Glomerular visceral epithelial cell (primary cell): ENCODE measurements around the gene TAL2.

Experiments used
- DNase-seq: peaks from one replicate; pipeline ENCODE4 v3.0.0-alpha.2; 2016; ENCODE audit errors: extremely low spot score

TAL2 gene

DNA sequence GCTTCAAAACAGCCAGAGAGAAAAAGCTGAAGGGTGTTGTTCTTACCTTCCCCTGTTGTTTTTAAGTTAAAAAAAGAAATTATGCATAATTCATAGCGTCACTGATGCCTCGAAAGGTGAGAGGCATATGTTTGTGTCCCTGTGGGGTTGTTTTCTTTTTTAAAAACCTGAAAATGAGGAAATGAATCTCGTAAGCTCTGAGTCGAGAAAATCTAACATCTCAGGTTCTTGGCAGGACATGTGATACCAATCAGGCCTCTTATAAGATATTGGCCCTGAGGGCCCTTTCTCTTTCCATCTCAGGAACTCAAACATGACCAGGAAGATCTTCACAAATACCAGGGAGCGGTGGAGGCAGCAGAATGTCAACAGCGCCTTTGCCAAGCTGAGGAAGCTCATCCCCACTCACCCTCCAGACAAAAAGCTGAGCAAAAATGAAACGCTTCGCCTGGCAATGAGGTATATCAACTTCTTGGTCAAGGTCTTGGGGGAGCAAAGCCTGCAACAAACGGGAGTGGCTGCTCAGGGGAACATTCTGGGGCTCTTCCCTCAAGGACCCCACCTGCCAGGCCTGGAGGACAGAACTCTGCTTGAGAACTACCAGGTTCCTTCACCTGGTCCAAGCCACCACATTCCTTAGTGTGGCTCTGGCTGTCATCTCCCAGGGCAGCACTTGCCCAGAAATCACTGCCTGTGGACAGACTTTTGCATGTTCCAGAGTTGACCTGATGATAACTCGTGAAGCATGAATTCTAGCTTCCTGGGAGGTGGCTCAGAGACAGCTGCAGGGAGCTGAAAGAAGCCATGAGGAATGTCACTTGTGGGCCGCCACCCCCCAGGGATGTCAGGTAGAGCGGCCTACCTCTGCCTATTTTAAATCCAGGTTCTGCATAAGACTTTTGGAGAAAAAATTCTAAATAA is at the start of gene TAL2:
TAL2 (plus strand) TSS at position 274 of the 921 bp plus-strand sequence; CDS start at position 314, 40 bp downstream.
- no peak for DNase-seq

DNA sequence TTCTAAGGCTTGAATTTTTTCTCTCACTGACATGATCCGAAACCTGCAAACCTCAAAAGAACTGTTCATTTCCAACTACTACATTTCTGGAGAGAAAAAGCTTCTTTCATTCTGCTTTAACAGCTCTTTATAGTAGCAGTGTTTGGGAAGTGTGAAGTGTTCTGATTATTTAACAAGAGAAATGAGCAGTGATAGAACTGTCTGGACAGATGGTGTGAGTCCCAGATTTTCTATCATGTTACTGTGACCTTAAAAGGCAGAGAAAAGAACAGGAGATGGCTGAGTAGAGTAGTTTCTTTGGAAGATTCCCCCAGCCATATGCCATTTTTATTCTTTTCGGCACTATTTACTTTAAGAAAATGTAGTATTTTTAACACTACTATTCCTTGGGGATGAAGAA is 41.3 kb upstream of the TAL2 start:
- no peak for DNase-seq

DNA sequence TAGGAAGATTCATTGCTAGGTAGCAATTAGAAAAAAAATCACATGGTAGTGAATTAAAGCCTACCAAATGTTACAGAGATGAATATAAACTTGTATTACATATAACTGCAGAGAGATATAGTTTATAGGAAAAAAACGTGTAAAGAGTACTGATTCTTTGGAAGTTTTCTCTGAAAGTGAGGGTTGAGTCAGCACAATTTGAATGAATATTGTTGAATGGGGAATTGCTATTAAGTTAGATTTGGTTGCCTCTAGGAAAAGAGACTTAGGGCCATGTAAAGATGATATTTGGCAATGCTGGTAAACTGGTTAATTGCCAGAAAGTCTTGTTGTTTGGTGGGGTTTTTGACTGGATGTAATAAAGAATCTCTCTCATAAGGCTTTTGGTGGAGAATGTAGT is 37.2 kb upstream of the TAL2 start:
- DNase-seq = no peak

DNA sequence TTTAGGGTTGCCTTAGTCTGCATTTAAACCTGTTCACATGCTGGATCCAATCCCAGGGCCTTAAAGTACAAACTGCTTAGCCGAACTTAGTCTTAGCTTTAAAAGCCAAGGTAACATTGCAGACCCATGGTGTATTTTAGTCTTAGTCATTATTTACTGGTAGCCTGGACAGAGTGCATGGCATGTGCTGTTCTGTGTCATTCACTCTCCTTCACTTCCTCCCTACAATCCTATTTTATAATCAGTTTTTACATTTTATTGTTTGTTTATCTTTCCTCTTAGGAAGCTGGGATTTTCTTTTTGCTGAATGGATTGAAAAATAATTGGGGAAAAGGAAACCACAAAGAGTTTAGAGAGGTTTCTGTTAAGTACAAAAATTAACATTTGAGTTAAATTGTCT is 29.4 kb upstream of the TAL2 start:
- DNase-seq = no peak

DNA sequence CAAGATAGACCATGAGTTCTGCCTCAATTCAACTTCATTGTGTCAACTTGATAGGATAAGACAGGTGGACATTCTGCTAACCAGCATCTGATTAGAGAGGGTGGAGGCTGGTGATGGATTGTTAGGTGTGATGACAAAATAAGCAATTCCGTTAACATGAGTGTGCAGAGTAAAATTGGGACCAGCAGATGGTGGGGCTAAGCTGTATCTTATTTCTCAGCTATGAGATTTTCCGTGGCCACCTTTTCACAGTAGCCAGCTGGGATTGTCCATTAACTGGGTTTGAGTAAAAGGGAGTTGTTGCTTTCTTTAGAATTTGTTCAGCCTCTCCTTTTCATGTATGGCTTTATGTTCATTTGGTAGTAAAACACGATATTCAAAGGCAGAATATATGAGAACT is 28.8 kb upstream of the TAL2 start:
- DNase-seq = no peak

DNA sequence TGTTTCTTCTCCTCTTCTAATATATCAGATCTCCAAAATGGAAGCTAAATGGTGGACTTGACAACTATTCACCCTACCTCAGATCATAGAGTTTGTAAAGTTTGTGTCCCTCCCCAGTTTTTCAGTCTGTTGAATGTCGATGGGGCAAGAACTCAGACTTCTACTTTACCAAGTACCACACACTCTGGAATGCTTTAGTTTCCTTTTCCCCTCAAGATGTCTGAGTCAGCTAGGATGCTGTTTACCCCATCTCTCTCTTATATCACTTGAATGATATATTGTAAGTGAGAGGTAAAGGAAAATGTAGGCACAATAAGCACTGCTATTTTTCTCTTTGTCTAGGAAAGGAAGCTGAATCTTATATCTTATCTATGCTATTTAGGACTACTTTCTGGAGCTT is 25.9 kb upstream of the TAL2 start:
- no peak for DNase-seq

DNA sequence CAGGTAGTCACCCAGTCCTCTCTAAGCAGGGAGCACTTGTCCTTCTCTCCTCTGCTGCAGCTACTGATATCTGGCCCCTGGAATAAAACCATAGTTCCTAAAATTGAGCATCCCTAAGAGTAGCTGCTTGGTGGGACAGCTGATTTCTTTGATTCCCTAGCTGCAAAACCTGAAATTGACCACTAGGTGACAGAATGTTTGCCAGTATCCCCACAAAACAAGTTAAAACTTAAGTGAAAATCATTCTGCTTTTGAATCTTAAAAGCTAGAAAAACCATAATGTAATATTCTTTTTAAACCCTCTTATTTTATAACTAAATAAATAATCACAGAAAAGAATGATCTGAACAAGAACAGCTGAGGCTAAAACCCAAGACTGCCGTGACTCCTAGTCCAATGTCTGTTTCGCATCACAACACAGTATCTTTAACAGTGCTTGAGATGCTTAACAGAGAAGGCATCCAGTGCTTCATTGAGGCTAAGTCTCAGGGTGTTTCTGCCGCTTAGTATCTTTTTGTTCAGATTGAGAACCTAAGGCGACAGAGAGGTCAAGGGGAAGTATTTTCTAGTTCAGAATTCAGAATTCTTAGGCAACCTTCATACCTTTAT is 24.4 kb upstream of the TAL2 start:
- no peak for DNase-seq

DNA sequence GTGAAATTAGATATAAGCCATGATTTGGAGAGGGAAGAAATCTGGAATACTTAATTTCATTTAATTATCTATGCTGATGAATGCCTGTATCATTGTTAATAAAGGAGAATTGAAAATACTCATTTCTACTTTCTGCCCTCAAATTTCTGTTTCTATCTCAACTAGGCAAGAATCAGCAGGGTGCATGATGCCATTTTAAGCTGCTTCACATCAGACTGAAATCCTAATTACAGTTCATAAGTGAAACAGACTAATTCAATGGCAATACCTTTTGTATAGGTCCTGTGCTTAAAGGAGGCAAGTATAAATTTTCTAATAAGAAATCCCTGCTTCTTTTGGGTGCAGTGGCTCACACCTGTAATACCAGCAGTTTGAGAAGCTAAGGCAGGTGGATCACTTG is 22.3 kb upstream of the TAL2 start:
- no peak for DNase-seq

DNA sequence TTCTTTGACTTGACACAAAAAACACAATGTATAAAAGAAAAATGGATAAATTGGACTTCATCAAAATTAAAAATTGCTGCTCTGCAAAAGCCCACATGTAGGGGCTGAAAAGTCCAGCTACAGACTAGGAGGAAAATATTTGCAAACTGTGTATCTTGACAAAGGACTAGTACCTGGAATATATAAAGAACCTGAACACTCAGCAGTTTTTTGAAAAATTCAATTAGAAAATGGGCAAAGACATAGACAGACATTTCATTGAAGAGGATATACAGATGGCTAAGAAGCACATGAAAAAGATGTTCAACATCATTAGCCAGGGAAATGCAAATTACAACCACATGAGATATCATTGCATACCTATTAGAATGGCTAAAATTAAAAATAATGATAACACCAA is 18.5 kb upstream of the TAL2 start:
- no peak for DNase-seq

DNA sequence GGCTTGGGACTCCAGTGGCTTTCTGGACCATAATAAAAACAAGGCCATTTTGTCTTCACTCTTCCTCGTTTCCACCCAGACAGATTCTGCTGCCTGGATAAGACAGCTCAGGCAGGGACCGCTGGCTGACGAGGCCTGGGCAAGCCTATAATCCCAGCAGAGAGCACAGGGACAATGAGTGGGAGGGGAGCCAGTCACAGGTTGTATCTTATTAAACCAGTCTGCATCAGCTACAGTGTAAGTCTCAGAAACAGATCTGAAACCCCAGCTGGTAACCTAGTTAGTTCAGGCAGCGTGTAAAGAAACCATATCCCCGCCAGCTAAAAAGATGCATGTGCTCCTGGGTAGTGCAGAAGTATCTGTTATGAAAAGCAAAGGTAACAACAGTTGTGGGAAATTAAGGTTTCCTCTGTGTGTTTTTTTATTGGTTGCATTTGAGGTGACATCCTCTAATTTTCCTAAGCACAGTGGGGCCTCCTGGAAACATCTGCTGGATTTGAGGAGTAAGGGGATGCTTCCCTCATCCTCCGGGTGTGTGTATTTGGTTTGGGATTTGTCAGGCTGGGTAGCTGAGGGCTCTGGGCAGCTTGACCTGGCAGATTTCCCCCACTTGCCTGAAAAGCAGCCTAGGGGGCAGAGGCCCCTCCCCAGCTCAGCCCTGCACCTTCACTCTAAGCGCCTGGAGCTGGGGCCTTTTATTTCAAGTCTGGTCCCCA is 15.2 kb upstream of the TAL2 start:
- no peak for DNase-seq

DNA sequence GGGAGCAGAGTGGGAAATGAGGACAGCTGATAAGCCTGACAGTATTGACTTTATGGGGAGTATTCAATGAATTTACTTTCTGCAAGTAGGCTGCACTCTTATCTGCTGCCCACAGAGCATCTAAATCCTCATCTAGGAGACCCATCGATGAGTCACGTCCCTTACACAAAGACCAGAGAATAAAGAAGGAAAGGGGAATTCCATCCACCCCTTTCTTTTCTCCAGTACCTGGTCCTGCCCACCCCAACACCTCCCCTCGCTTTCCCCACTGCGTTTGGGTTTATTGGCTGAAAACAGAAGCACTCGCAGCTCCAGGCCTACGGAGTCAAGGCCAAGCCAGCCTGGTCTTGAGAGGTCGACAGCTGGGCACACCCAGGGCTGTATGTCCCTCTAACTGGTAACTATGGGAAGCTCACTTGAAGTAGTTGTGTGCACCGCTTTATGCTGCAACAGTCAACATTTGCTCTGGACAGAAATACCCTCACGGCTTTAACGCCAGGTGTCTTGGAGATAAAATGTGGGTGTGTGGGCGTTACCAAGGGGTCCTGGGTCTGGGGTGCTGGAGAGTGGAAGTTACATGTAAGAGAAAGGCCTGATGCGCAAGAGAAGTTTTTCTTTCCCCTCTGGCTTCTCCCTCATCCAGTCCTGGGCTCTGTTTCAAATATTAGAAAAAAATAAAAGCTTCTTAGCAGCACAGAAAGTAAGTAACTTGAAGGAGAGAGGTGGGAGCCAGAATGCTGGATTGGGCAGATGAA is 14.5 kb upstream of the TAL2 start:
- DNase-seq = no peak

DNA sequence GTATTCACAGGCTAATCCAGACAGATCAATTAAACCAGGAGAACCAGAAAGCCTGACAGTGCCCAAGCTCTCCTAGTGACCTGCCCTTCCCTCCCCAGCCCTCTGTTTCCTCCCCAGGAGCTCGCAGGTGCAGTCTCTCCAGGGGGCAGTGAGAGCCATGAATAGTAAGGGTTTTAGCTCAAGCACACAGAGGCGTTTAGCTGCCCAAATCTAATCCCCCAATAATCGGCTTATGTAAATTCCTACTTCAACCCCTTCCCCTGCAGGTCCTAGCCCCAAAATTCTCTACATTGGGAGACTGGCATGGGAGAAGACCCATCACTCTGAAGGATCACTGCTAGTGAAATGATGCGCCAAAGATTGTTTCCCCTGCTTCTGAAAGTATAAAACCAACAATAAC is 10.5 kb upstream of the TAL2 start:
- DNase-seq = no peak

DNA sequence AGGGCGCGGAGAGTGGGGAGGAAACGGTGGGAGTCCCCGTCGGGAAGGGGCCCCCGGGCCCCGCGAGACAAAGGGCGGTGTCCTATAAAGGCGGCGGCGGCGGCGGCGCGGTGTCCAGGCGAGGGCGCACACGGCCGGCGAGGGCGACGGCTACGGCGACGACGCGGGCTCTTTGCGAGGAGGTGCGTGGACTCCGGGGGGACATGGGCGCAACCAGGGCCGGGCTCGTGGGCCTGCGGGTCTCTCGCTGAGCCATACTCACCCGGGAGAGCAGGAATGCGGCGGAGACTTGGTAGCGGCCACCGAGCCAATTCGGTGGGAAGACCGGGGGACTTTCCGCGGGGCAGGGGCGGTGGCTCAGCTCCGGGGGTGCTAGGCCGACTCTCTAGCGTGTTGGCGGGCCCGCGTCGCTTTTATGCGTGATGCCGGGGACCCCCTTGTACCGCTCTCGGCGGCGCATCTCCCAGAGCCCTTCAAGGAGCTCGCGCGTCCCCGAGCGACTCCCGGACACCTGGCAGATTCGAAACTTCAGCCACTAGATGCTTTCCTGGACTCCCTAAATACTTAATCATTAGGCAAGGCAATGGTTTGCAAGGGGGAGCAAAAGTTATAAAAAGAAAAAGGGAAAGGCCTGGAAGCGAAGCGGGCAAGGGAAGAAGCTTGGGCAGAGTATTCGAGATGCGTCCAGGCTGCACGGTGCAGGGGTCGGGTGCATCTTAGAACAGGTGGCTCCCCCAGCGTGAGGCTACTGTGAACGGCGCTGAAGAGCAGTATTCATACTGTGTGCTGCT is 5.9 kb upstream of the TAL2 start:
- DNase-seq = peak; percentile 16

DNA sequence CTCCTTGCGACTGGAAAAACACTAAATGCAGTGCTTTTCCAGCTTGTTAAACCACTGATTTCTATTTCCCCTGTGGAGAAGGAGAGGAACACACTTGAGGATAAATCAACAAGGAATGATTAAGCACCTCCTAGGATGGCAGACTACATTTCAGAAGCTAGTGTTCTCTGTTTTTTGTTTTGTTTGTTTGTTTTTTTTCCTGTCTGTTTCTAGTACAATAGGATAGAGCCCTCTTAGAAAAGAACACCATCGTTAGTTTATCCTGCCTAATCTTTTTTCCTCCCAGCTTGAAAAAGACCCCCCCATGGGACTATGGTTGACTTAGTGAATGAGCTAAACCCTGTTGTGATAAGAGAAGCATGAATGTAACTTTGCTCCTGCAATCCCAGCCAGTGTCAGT is 3.9 kb upstream of the TAL2 start:
- no peak for DNase-seq

DNA sequence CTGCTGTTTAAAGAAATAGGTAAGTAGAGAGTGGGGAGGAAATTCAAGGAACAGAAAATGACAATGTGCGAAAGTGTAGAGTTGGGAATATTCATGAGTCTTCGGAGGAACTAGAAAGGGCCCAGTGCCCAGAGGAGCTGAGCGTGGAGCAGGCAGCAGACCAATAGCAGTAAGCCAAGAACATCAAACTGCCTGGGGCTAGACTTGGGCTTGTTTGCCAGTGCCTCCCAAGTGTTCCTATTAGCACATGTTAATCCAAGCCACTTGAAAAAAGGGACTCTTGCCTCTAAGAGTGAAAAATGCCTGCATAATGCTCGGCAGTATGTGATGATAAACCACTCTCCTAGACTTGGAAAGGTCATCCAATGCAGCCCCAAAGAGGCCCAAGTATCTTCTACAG is 1.2 kb upstream of the TAL2 start:
- no peak for DNase-seq

DNA sequence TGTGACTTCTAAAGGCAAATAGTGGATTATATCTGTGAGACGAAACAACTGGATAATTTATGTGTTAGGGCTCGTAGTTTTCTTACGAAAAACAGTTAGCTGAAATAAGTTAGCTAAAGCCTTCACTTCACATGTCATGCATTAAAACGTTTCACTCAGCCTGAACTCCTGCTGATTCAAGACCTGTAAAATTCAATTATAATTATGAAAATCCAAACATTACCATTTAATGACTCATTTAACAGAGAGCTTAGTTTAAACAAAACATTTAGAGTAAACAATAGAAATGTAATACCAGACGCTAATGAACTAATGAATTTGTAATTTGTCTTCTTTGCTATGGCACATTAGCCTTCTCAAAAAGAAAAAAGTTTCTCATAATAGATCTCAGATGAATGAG is 1.7 kb downstream of the TAL2 start:
- no peak for DNase-seq

DNA sequence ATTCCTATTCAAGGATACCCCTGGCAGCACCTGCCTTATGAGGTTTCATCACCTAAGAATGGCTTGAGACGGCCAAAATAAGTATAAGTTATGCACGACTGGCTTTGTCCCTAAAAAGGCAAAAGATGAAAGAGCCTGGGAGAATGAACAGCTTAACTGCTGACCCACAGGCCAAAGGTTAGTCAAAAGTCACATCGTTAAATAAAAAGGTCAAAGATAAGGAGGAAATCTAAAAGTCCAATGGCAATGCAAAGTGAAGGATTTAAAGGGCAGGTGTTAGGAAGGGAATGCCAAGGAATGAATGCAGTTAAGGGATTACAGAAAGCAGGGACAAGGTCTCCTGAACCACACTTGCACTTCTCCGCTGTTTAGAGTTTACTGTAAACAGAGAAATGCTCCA is 5.6 kb downstream of the TAL2 start:
- DNase-seq = no peak

DNA sequence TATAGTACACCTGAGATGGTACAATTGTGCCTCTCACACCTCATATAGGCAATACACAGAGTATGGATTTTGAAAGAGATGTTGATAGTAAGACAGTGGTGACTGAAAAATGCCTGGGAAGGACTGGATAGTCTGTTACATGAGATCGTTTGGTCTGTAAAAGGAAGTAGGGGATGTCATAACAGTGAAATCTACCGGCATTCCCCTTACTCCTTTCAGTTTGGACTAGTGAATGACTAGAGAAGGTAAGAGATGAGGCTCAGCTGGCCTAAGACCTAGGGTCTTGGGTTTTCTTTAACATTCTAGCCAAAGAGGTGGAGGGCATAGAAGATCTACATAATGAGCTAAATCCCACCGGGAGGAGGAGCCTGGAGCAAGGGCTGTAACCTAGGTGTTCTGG is 8.1 kb downstream of the TAL2 start:
- DNase-seq = no peak

DNA sequence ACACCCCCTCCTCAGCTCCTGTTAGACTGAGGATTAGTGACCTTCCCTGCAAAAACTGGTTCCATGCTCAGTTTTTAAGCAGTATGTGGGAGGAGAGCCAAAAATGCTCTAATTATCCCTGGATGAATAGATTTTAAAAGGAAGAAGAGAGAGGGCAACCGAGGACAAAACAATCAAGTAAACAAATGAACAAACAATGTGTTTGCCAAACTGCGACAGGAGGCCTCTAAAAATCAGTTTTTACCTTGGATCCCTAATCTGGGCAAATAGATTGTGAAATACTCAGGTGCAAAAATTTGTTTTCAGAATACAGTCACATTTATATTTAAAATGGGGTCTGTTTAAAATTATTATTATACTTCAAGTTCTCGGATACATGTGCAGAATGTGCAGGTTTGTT is 8.5 kb downstream of the TAL2 start:
- no peak for DNase-seq

DNA sequence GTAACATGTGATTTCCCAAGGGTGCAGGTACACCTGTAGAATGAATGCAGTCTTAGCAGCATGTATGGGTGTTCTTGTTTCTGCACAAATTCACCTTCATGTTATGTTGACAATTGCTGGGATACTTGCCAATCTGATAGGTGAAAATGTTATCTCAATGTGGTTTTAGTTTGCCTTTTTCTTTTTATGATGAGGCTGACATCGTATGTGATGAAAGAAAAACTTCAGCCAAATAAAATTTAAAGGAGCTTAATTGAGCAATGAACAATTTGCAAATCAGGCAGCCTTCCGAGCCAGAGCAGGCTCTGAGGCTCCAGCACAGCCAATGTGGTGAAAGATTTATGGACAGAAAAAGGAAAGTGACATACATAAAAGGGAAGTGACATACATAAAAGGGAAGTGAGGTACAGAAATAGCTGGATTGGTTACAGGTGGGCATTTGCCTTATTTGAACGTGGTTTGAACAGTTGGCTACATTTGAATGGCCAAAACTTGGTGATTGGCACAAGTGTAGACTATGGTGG is 10.5 kb downstream of the TAL2 start:
- DNase-seq = no peak

DNA sequence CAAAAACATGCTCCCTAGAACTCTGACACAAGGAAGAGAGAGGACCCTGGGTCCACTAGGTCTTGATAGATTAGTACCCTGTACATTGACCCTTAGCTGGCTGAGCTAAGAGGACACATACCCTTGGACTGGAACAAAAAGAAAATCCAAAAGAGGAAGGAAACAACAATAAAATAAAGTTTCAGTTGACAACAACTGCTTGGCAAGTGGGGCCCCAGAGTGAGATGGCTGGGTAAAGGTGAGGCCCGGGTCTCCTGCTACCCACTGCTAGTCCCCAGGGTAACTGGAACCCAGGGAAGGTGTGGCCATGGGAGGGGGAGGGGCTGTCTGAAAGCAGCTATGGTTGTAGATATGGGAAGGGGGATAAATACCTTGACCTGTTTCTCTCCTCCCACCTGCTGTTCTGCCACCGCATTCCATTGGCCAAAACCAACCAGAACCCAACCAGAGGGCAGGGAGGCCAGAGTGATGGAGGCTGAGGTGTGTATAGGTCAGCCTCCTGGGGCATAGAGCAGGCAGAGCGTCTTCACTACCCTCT is 11.7 kb downstream of the TAL2 start:
- no peak for DNase-seq
